Measurements from ENCODE around the gene PDK1. TPM values are rescaled to one million over a fixed set of nuclear protein-coding genes. Genes with fewer than 3 reads are reported as not detected.

The PDK1 gene
- total and polyA plus RNA-seq, 9 donors = 11.5 to 25.4 (median 16.5) TPM

GRCh38 chr2:172655838-172656573, 100.1 kb downstream of the PDK1 start:
- Histone ChIP-seq H3K36me3 (ENCODE audit: control insufficient read depth, insufficient read depth, low read length) (no peaks in the 10 kb centered on the region), H3K27me3 (ENCODE audit: control insufficient read depth, insufficient read depth, low read length) (no peaks in the 10 kb centered on the region), H3K9me3 (replicated peaks; ENCODE audit: control insufficient read depth, low read depth, low read length) (no peaks in the 10 kb centered on the region), H3K27ac (ENCODE audit: low read length) (no peak overlapping the region), H3K4me1 (ENCODE audit: control insufficient read depth, insufficient read depth, low read length) (no peaks in the 10 kb centered on the region), H3K4me3 (ENCODE audit: low read length) (no peak overlapping the region)
- no CpG with 5 or more reads among the region's 5 CpGs for WGBS (ENCODE audit: insufficient coverage)
- DNase-seq = no peak

Other genes with a start within 250 kb of the PDK1 start
- gene ITGA6, start 128.5 kb upstream of the PDK1 start, total RNA-seq = 88.6 TPM
- 10 to 100 TPM; 61.6 to 99.0 (median 72.8) TPM for gene ITGA6, start 128.5 kb upstream of the PDK1 start, polyA plus RNA-seq (ENCODE audit: insufficient read depth in 1 of 8, insufficient read length in 8 of 8, low replicate concordance in 1 of 8)
- 1.2 TPM for gene RAPGEF4, start 179.8 kb downstream of the PDK1 start, total RNA-seq
- gene RAPGEF4, start 179.8 kb downstream of the PDK1 start, polyA plus RNA-seq (ENCODE audit: insufficient read depth in 1 of 8, insufficient read length in 8 of 8, low replicate concordance in 1 of 8) = 1 to 10 TPM; 1.1 to 2.4 (median 1.5) TPM